HG02884 (cell line): ENCODE data around the gene RNF5.
"Not testable (repeated sequence)": the region's sequence is repeated elsewhere in the genome, so short reads cannot be mapped to it uniquely, and the experiment has no call there.

Source experiments
- ATAC-seq: cut with Tn5 transposase; IDR thresholded peaks from one replicate; pipeline ENCODE4 v1.9.1; 2021; ENCODE audit warnings: mild to moderate bottlenecking, moderate library complexity; ENCODE audit not compliant: unreplicated experiment

The RNF5 gene

GRCh38 chr6:32175322-32175710 lies 2.9 kb upstream of the RNF5 start:
- no peak for ATAC-seq

- ATAC-seq, result no peak
These were observed 2.3 kb upstream of the RNF5 start, which contains the start of gene AGPAT1 for GRCh38 chr6:32175711-32176475. Gene AGPAT1 (minus strand): TSS chr6:32176084. CDS start chr6:32171496, 4,588 bp downstream.

GRCh38 chr6:32176476-32177182 lies 1.6 kb upstream of the RNF5 start:
- no peak for ATAC-seq

- no peak for ATAC-seq
These were observed 920 bp upstream of the RNF5 start for GRCh38 chr6:32177183-32177787.

GRCh38 chr6:32178547-32179440 lies 589 bp downstream of the RNF5 start:
- ATAC-seq, result no peak

- no peak for ATAC-seq
These were observed 1.7 kb downstream of the RNF5 start for GRCh38 chr6:32179766-32180405.

GRCh38 chr6:32181148-32181702 lies 3.0 kb downstream of the RNF5 start:
- ATAC-seq, result no peak

- ATAC-seq, result no peak
These were observed 3.8 kb downstream of the RNF5 start for GRCh38 chr6:32181915-32182529.

- ATAC-seq, result no peak
These were observed 4.4 kb downstream of the RNF5 start for GRCh38 chr6:32182555-32182981.

GRCh38 chr6:32183030-32183429 lies 4.8 kb downstream of the RNF5 start:
- no peak for ATAC-seq

- no peak for ATAC-seq
These were observed 5.4 kb downstream of the RNF5 start for GRCh38 chr6:32183483-32184083.

- no peak for ATAC-seq
These were observed 6.0 kb downstream of the RNF5 start, which contains the start of gene AGER for GRCh38 chr6:32184084-32184640. Gene AGER (minus strand): TSS chr6:32184253. CDS start chr6:32184222, 31 bp downstream.

GRCh38 chr6:32185681-32186131 lies 7.5 kb downstream of the RNF5 start:
- ATAC-seq, result not testable (repeated sequence)

- ATAC-seq, result not testable (repeated sequence)
These were observed 8.1 kb downstream of the RNF5 start for GRCh38 chr6:32186151-32186840.

GRCh38 chr6:32187009-32187709 lies 9.0 kb downstream of the RNF5 start:
- ATAC-seq, result no peak

GRCh38 chr6:32187725-32188380 lies 9.6 kb downstream of the RNF5 start:
- ATAC-seq, result not testable (repeated sequence)
